GM12865 (cell line): ENCODE results near the gene PTPRN2.
A peak's percentile ranks its signal among the peaks of the same experiment; 100 is the strongest.
"Not testable (repeated sequence)": the region's sequence is repeated elsewhere in the genome, so short reads cannot be mapped to it uniquely, and the experiment has no call there.

Experiments
- DNase-seq: peaks from one replicate; pipeline ENCODE4 v3.0.0; 2010; ENCODE audit warnings: low read depth
- H3K4me3 ChIP-seq: 2 replicates; pipeline ENCODE4 v1.5.1; 2011; ENCODE audit warnings: mild to moderate bottlenecking, low read depth, low read length, control low read depth
- CTCF ChIP-seq: IDR thresholded peaks from 2 replicates; pipeline ENCODE4 v1.5.1; 2011; ENCODE audit warnings: low read length, control low read depth, low read depth, inconsistent platforms; ENCODE audit not compliant: insufficient read depth; ENCODE audit errors: missing control alignments

The PTPRN2 gene

GRCh38 chr7:158160199-158160598, 427.4 kb downstream of the PTPRN2 start:
- no peak for DNase-seq
- no peak overlapping the region for H3K4me3 ChIP-seq
- TF ChIP-seq CTCF, result no peak

GRCh38 chr7:158157460-158157859, 430.2 kb downstream of the PTPRN2 start:
- H3K4me3 ChIP-seq, result no peak overlapping the region
- DNase-seq, result no peak
- TF ChIP-seq CTCF, result no peak

GRCh38 chr7:158151273-158151672, 436.4 kb downstream of the PTPRN2 start:
- DNase-seq, result peak; percentile 3
- not testable (repeated sequence) for H3K4me3 ChIP-seq

- DNase-seq, result no peak
- TF ChIP-seq CTCF, result no peak
- H3K4me3 ChIP-seq, result no peak overlapping the region
Observed at GRCh38 chr7:158150234-158150633, 437.4 kb downstream of the PTPRN2 start.

- DNase-seq, result peak; percentile 10
- not testable (repeated sequence) for H3K4me3 ChIP-seq
Observed at GRCh38 chr7:158147431-158147830, 440.2 kb downstream of the PTPRN2 start.

- no peak for DNase-seq
- no peak for TF ChIP-seq CTCF
- H3K4me3 ChIP-seq, result no peak overlapping the region
Observed at GRCh38 chr7:158145370-158145769, 442.3 kb downstream of the PTPRN2 start.

GRCh38 chr7:158143196-158144120, 444.2 kb downstream of the PTPRN2 start:
- no peak for DNase-seq
- no peak for TF ChIP-seq CTCF
- no peak overlapping the region for H3K4me3 ChIP-seq

- no peak for DNase-seq
- no peak for TF ChIP-seq CTCF
- H3K4me3 ChIP-seq, result no peak overlapping the region
Observed at GRCh38 chr7:158142657-158143056, 445.0 kb downstream of the PTPRN2 start.
